Endothelial cell of umbilical vein (primary cell): Measurements from ENCODE around the gene ANKRD27. TPM values are rescaled to one million over a fixed set of nuclear protein-coding genes. Genes with fewer than 3 reads are reported as not detected.

Source experiments
- BruUV-seq: library from RNA; stranded (reverse); fragments of 400-500 nt; replicated peaks from 2 replicates; lab custom pipeline; 2021; lab: Mats Ljungman, UMichigan
- CTCF ChIA-PET: fragments of 300-600, 350-600 bp; sonication (Branson Sonifier 250); formaldehyde crosslinking; loops from one replicate; lab custom pipeline; 2021; ENCODE audit warnings: antibody characterized with exemption, inconsistent platforms; lab: Charles Lee
- POLR2A ChIA-PET: fragments of 300-600, 350-600 bp; sonication (Branson Sonifier 250); formaldehyde crosslinking; loops from one replicate; lab custom pipeline; 2021; ENCODE audit warnings: antibody characterized with exemption, inconsistent platforms; lab: Charles Lee
- DNase-seq: peaks from one replicate; pipeline ENCODE4 v3.0.0-alpha.2; 2011; ENCODE audit warnings: low read depth, low spot score
- FAIRE-seq: peaks from 2 replicates; lab custom pipeline; 2011; peaks lifted over from hg19 to GRCh38; lab: Jason Lieb, UNC
- H2AFZ ChIP-seq: 2 replicates; pipeline ENCODE4 v1.6.0; 2012; ENCODE audit warnings: low read depth, low read length, control low read depth, inconsistent platforms
- H3K27ac ChIP-seq: 2 replicates; pipeline ENCODE4 v1.5.1; 2011; ENCODE audit warnings: low read depth, mild to moderate bottlenecking, control low read depth, low read length, moderate library complexity; ENCODE audit not compliant: insufficient read depth
- H3K27me3 ChIP-seq, 2 experiments: 2 replicates each; pipeline versions ENCODE4 v1.6.0 to v1.6.1; 2011; ENCODE audit warnings: low read length in 2 of 2, mixed read lengths in 1 of 2; ENCODE audit not compliant: control insufficient read depth in 2 of 2, insufficient read depth in 2 of 2
- H3K36me3 ChIP-seq, 2 experiments: 2 replicates in 1 of 2; 3 replicates in 1 of 2; pipeline ENCODE4 v1.5.1; 2011; ENCODE audit warnings: low read length in 2 of 2, mild to moderate bottlenecking in 1 of 2, moderate library complexity in 1 of 2; ENCODE audit not compliant: control insufficient read depth in 2 of 2, insufficient read depth in 2 of 2; ENCODE audit errors: extremely low read depth in 1 of 2
- H3K4me1 ChIP-seq: 3 replicates; pipeline ENCODE4 v1.5.1; 2011; ENCODE audit warnings: mild to moderate bottlenecking, low read length; ENCODE audit not compliant: control insufficient read depth, insufficient read depth; ENCODE audit errors: extremely low read depth
- H3K4me2 ChIP-seq: 2 replicates; pipeline ENCODE4 v1.6.1; 2011; ENCODE audit warnings: low read length, control low read depth, mixed read lengths; ENCODE audit not compliant: insufficient read depth
- H3K4me3 ChIP-seq, 3 experiments: fragments of 200-600 bp in 1 of 3; sonication (generic), shearing (Covaris generic) in 1 of 3; replicated peaks in 1 of 3; 2 replicates each; pipeline ENCODE4 v1.5.1; 2011 to 2016; ENCODE audit warnings: control low read depth in 3 of 3, low read length in 3 of 3, mild to moderate bottlenecking in 2 of 3, inconsistent platforms in 1 of 3, low read depth in 1 of 3, moderate library complexity in 1 of 3; ENCODE audit not compliant: insufficient read depth in 1 of 3
- H3K79me2 ChIP-seq: 2 replicates; pipeline ENCODE4 v1.6.0; 2012; ENCODE audit warnings: low read length, inconsistent platforms; ENCODE audit not compliant: control insufficient read depth, insufficient read depth
- H3K9ac ChIP-seq: replicated peaks from 2 replicates; pipeline ENCODE3; 2011; ENCODE audit warnings: low read length, control low read depth; ENCODE audit not compliant: insufficient read depth; ENCODE audit errors: extremely low read depth
- H3K9me1 ChIP-seq: replicated peaks from 3 replicates; pipeline ENCODE4 v1.6.0; 2011; ENCODE audit warnings: mild to moderate bottlenecking, low read length; ENCODE audit not compliant: control insufficient read depth, insufficient read depth; ENCODE audit errors: extremely low read depth
- H3K9me3 ChIP-seq: replicated peaks from 2 replicates; pipeline ENCODE4 v1.5.1; 2012; ENCODE audit warnings: low read length, inconsistent platforms; ENCODE audit not compliant: control insufficient read depth, insufficient read depth
- H4K20me1 ChIP-seq: replicated peaks from 2 replicates; pipeline ENCODE3; 2011; ENCODE audit warnings: mild to moderate bottlenecking, low read length; ENCODE audit not compliant: control insufficient read depth, insufficient read depth; ENCODE audit errors: extremely low read depth
- EZH2 ChIP-seq: IDR thresholded peaks from 2 replicates; pipeline ENCODE4 v1.6.1; 2012; ENCODE audit warnings: borderline replicate concordance, low read depth, mild to moderate bottlenecking, moderate library complexity, low read length, inconsistent platforms; ENCODE audit not compliant: severe bottlenecking
- FOS ChIP-seq: IDR thresholded peaks from 2 replicates; pipeline ENCODE4 v1.6.1; 2011; ENCODE audit warnings: mild to moderate bottlenecking, low read length, moderate library complexity, borderline replicate concordance; ENCODE audit not compliant: insufficient read depth
- GATA2 ChIP-seq: IDR thresholded peaks from 2 replicates; pipeline ENCODE4 v1.7.0; 2011; ENCODE audit warnings: low read depth, mild to moderate bottlenecking, moderate library complexity, mixed read lengths, low read length; ENCODE audit not compliant: insufficient read length, insufficient read depth
- JUN ChIP-seq: IDR thresholded peaks from 2 replicates; pipeline ENCODE4 v1.6.1; 2011; ENCODE audit warnings: borderline replicate concordance, low read depth; ENCODE audit not compliant: insufficient read length, insufficient read depth
- MAX ChIP-seq: IDR thresholded peaks from 2 replicates; pipeline ENCODE4 v1.6.1; 2011; ENCODE audit not compliant: insufficient read depth, insufficient read length
- MYC ChIP-seq: IDR thresholded peaks from one replicate; pipeline ENCODE4 v1.6.1; 2011; ENCODE audit warnings: mild to moderate bottlenecking, low read depth, low read length
- POLR2A ChIP-seq: IDR thresholded peaks from 2 replicates; pipeline ENCODE4 v1.6.1; 2012; ENCODE audit warnings: low read depth, mild to moderate bottlenecking, control low read depth, low read length
- POLR2AphosphoS5 ChIP-seq: IDR thresholded peaks from 2 replicates; pipeline ENCODE4 v1.6.1; 2012; ENCODE audit warnings: low read depth, mild to moderate bottlenecking, control low read depth, low read length, moderate library complexity; ENCODE audit not compliant: insufficient read depth
- dilution Hi-C: fragments of 300-500 bp; cut with MboI; formaldehyde crosslinking; loops from one replicate; pipeline ENCODE4 v1.15.0; 2019; ENCODE audit warnings: low sequenced_read_pairs; ENCODE audit not compliant: extremely low pct_ligation_motif_present
- intact Hi-C: fragments of 100-400 bp; cut with micrococcal nuclease; formaldehyde crosslinking; loops from one replicate; pipeline ENCODE4 v1.10.0; 2022
- polyA plus RNA-seq, 4 experiments: library from polyadenylated mRNA; depleted of rRNA in 3 of 4; stranded (reverse) in 3 of 4; unstranded in 1 of 4; fragments of >200 nt; gene quantifications; 2 replicates each; pipeline versions ENCODE4 v1.2.1 to v1.2.3, GENCODE V29; 2011 to 2012; ENCODE audit warnings: missing spikeins in 1 of 4
- total RNA-seq: library from RNA; stranded (reverse); gene quantifications from 2 replicates; pipeline ENCODE4 v1.2.3, GENCODE V29; 2021
- TF ChIP-seq, protein P1 (sequence below), 2 donors: IDR thresholded peaks; 1 replicate in 1 of 2; 2 replicates in 1 of 2; pipeline ENCODE4 v1.5.1; 2011; ENCODE audit warnings: low read length in 2 of 2, mild to moderate bottlenecking in 2 of 2, moderate library complexity in 2 of 2, control low read depth in 1 of 2, inconsistent platforms in 1 of 2, low read depth in 1 of 2; ENCODE audit not compliant: insufficient read depth in 1 of 2; ENCODE audit errors: extremely low read depth in 1 of 2

Gene ANKRD27
- total and polyA plus RNA-seq, 2 donors (not counting 3 experiments of a cell fraction or from before 2014, with no cell fraction given), result 18.3 to 37.4 TPM

DNA sequence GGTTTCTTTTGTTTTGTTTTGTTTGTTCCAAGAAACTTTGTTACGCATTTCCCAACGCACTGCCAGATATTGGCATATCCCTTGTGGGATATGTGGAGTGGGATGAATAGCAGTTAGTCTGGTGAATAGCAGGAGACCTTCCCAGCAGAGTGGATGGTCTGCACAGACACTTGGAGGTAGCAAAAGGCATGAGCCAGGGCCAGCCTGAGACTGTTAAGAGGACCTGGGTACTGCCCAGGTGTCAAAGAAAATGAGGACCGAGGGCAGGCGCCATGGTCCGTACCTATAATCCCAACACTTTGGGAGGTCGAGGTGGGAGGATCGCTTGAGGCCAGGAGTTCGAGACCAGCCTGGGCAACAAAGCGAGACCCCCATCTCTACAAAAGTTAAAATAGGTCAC, 107.5 kb downstream of the ANKRD27 start:
- Histone ChIP-seq H3K9me3 (no peaks in the 10 kb centered on the region), H3K79me2 (no peaks in the 10 kb centered on the region), H3K36me3 (no peaks in the 10 kb centered on the region), H3K9ac (no peak overlapping the region), H3K27ac (no peak overlapping the region), H4K20me1 (no peaks in the 10 kb centered on the region), H3K4me3 (no peak overlapping the region), H3K4me2 (no peak overlapping the region), H3K4me1 (no peaks in the 10 kb centered on the region), H3K9me1 (no peaks in the 10 kb centered on the region), H2AFZ (no peak overlapping the region), H3K27me3 (no peaks in the 10 kb centered on the region)
- intact Hi-C loops, result no loop called here
- dilution Hi-C loops, result no loop called here
- DNase-seq (no peak), FAIRE-seq (no peak)
- ChIA-PET POLR2A (no interaction called here), CTCF (interaction anchor here (0.8 to 1.2 kb wide), 2 partner anchors 228 to 343 kb away, joined by 3 to 4 read pairs; no protein-coding TSS in a partner anchor)
- BruUV-seq, result no TSS peak
- no peak for TF ChIP-seq POLR2AphosphoS5
- TF ChIP-seq, protein P1, sequence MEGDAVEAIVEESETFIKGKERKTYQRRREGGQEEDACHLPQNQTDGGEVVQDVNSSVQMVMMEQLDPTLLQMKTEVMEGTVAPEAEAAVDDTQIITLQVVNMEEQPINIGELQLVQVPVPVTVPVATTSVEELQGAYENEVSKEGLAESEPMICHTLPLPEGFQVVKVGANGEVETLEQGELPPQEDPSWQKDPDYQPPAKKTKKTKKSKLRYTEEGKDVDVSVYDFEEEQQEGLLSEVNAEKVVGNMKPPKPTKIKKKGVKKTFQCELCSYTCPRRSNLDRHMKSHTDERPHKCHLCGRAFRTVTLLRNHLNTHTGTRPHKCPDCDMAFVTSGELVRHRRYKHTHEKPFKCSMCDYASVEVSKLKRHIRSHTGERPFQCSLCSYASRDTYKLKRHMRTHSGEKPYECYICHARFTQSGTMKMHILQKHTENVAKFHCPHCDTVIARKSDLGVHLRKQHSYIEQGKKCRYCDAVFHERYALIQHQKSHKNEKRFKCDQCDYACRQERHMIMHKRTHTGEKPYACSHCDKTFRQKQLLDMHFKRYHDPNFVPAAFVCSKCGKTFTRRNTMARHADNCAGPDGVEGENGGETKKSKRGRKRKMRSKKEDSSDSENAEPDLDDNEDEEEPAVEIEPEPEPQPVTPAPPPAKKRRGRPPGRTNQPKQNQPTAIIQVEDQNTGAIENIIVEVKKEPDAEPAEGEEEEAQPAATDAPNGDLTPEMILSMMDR (IDR thresholded peaks at IDR 0.05; ENCODE audit: extremely low read depth in 1 of 2, insufficient read depth in 1 of 2, low read depth in 1 of 2, low read length in 2 of 2), result no peak
- no peak for TF ChIP-seq FOS
- no peak for TF ChIP-seq EZH2
- TF ChIP-seq POLR2A, result no peak
- TF ChIP-seq MAX, result no peak
- TF ChIP-seq MYC, result no peak
- no peak for TF ChIP-seq JUN
- TF ChIP-seq GATA2, result no peak
